Fibroblast of upper back skin (primary cell): Measurements from ENCODE around the gene C2CD2L.
"Not testable (repeated sequence)": the region's sequence is repeated elsewhere in the genome, so short reads cannot be mapped to it uniquely, and the experiment has no call there.

Experiments
- DNase-seq: peaks from one replicate; pipeline ENCODE4 v3.0.0-alpha.2; 2013

C2CD2L gene

DNA sequence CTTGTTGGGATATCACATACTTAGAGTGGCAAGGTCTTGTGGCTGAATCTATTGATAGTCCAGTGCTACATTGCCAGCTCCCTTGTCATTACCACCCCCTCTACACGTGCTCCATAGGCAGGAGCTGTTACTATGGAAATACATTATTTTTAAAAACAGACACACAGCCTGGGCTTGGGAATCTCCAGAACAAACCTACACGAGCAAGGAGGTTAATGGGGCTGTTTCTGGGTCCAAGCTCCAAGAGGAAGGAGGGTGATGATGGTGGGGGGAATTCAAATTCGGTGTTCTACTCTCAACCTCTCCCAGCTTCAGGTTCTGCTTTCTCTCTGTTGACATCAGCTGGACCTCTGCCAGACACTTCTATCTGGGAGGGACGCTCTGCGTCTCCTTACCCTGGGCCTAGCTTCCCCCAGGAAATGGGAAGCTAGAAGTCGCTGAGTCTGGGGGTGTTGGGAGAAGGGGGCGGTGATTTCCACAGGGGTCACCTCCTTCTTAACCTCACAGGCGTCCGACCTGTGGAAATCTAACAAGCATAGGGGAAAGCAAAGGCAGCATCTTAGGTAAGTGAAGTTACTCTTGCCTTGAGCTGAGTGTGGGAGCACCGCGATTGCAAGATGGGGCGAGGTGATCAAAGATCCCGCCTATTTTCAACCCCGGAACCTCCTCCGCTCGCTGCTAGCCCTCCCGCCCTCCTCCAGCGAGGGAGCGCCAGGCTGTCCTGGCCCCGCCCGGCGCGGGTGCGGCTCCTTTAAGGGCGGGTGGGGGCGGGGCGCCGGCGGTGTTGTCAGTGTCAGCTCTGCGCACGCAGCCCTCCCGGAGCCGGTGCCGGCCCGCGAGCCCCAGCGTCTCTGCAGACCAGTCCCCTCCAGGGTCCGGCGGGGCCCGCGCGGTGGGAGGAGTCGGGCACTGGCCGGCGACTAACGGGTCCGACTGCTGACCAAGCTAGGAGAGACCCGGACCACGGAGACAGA is at the start of gene C2CD2L:
C2CD2L (plus strand) TSS at position 781 of the 974 bp plus-strand sequence. CDS start 398 bp downstream, outside the sequence.
- DNase-seq: peak; percentile 90

- not testable (repeated sequence) for DNase-seq
These were observed 48.0 kb upstream of the C2CD2L start for GRCh38 chr11:119059128-119059527.

DNA sequence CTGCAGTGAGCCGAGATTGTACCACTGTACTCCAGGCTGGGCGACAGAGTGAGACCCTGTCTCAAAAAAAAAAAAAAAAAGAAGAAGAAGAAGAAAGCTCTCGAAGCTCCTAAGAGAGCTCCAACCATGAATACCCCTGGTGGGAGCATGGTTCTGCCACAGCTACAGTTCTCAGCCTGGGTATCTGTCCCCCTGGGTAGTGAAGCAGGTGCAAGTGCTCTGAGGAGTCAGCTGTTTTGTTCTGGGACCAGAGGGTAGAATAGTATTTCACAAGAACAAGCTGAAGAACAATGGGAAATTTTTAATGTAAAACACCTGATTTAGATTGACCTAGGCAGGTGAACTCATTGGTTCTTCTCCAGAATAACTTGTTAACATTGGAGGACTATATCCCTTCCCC is 45.9 kb upstream of the C2CD2L start:
- DNase-seq: no peak

DNA sequence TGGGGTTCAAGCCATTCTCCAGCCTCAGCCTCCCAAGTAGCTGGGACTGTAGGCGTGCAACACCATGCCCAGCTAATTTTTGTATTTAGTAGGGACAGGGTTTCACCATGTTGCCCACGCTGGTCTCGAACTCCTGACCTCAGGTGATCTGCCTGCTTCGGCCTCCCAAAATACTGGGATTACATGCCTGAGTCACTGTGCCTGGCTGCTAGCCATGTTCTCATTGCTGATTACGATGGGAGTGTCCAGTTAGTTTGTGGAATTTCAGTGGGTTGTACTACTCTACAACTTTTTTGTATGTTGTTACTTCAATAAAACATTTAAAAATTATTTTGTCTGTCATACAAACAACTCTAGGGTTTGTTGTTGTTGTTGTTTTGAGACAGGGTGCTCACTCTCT is 44.4 kb upstream of the C2CD2L start:
- DNase-seq: peak; percentile 46

GRCh38 chr11:119065369-119065768 is 41.8 kb upstream of the C2CD2L start:
- peak; percentile 35 for DNase-seq

DNA sequence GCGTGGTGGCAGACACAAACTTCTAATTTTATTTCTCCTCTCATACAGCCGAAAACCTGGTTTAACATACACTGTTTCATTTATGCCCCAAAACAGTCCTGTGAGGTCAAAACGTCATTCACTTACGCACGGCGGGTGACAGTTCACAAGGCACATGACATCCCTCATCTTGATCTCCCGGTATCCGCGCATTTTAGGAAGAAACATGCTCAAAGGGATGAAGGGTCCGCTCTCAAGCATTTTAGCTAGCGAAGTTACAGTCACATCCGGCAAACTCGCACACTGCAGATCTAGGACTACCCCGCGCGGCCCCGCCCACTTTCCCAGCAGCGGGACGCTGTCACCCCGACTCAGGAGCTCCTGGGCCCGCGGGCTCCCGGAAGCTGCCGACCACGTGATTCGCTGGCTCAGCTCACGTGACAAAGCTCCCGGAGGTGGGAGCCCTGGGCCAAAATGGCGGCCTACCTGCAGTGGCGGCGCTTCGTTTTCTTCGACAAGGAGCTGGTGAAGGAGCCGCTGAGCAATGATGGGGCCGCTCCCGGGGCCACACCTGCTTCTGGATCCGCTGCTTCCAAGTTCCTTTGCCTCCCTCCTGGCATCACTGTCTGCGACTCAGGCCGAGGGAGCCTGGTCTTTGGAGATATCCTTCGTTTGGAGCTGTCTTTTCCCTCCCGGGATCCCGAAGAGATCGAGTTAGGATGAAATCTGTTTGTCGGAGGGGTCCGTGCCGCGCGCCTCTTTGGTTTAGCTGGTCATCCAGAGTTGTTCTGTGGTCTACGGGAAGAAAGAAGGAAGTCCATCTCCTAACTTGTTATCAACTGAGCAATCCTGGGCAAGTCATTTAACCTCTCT is 39.5 kb upstream of the C2CD2L start, which contains the start of gene VPS11:
VPS11 (plus strand) TSS at position 448 of the 852 bp plus-strand sequence; CDS start at position 454, 6 bp downstream.
- peak; percentile 95 for DNase-seq

DNA sequence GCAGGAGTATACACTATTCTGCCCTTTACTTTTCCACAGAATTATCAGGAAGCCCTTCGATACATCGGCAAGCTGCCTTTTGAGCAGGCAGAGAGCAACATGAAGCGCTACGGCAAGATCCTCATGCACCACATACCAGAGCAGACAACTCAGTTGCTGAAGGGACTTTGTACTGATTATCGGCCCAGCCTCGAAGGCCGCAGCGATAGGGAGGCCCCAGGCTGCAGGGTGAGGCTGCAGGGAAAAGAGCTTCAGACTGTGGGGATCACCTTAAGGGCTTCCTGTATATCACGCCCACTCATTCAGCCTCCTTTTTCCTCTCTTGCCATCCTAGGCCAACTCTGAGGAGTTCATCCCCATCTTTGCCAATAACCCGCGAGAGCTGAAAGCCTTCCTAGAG is 29.3 kb upstream of the C2CD2L start:
- DNase-seq: no peak

- DNase-seq: no peak
These were observed 28.3 kb upstream of the C2CD2L start for GRCh38 chr11:119078675-119079420.

GRCh38 chr11:119081682-119082260 is 25.4 kb upstream of the C2CD2L start:
- DNase-seq: no peak

- peak; percentile 92 for DNase-seq
These were observed 22.3 kb upstream of the C2CD2L start, which contains the start of gene HMBS for GRCh38 chr11:119084663-119085436. Gene HMBS, plus strand, starts transcription at chr11:119084881. Its CDS starts 153 bp downstream, at chr11:119085034.

- DNase-seq: no peak
These were observed 21.7 kb upstream of the C2CD2L start for GRCh38 chr11:119085437-119085847.

DNA sequence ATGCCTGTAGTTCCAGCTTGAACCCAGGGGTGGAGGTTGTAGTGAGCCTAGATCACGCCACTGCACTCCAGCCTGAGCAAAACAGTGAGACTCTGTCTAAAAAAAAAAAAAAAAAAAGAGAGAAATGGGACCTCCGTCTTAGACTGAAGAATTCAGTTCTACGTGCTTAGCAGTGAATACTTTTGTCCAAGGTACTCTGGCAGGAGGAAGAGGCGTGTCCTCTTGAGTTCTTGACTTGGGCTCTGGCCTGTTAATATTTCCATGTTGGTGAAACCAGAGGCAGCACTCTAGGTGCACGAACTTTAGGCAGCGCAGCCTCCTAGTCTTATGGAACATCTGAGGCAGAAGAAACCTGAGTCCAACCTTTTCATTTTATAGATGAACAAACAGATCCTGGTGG is 20.0 kb upstream of the C2CD2L start:
- DNase-seq: no peak

DNA sequence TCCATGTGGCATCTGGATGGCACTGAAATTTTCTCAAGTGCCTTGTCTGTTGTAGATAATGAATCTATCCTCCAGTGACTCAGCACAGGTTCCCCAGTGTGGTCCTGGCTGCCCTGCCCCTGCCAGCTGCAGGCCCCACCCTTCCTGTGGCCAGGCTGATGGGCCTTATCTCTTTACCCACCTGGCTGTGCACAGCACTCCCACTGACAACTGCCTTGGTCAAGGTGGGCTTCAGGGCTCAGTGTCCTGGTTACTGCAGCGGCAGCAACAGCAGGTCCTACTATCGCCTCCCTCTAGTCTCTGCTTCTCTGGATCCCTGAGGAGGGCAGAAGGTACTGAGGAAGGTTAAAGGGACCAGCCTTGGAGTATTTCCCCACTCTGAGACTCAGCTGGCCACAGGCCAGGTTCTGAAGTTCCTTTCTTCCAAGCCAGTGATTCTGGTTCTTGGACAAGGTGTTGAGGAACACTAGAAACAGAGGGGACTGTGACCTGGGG is 19.4 kb upstream of the C2CD2L start:
- DNase-seq: no peak

DNA sequence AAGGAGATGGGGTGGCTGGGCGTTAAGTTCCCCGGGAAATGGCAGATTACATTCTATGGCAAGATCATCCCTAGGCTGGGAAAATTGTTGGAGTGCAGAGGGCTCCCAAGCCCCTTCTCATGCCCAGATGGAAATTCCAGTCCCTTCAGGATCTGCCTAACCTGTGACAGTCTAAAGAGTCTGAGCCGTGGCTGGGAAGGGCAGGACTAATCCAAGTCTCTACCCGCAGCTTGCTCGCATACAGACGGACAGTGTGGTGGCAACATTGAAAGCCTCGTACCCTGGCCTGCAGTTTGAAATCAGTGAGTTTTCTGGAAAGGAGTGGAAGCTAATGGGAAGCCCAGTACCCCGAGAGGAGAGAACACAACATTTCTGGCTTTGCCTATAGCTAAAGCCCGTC is 18.7 kb upstream of the C2CD2L start:
- DNase-seq: no peak

- DNase-seq: no peak
These were observed 17.8 kb upstream of the C2CD2L start for GRCh38 chr11:119089319-119089718.

GRCh38 chr11:119091178-119091577 is 16.0 kb upstream of the C2CD2L start:
- peak; percentile 25 for DNase-seq

- DNase-seq: no peak
These were observed 14.9 kb upstream of the C2CD2L start for GRCh38 chr11:119091966-119092879.

DNA sequence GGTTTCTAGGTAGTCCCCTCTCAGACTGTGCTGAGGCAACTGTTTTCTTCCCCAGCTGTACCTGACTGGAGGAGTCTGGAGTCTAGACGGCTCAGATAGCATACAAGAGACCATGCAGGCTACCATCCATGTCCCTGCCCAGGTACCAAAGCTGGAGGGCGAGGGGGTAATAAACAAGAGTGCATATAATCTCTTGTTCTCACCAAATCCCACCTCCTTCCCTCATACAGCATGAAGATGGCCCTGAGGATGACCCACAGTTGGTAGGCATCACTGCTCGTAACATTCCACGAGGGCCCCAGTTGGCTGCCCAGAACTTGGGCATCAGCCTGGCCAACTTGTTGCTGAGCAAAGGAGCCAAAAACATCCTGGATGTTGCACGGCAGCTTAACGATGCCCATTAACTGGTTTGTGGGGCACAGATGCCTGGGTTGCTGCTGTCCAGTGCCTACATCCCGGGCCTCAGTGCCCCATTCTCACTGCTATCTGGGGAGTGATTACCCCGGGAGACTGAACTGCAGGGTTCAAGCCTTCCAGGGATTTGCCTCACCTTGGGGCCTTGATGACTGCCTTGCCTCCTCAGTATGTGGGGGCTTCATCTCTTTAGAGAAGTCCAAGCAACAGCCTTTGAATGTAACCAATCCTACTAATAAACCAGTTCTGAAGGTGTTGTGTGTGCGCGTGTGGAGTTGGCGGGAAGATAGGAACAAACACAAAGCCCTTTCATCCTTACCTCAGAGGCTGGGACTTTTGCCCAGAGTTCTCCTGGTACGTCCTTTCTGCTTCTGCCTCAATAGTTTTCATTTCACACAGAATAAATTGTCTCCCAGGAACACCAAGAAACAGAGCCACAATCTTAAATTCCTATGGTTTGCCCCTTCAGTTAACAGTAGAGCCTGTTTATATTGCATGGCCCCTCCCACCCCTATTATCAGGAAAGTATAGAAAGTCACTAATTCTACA is 14.0 kb upstream of the C2CD2L start:
- peak; percentile 26 for DNase-seq
